Activated effector memory CD4-positive, alpha-beta T cell treated with Interleukin-2 at 50 U/mL for 16 hours (primary cell): ENCODE results near the gene AKAP17A.
"Not testable (repeated sequence)": the region's sequence is repeated elsewhere in the genome, so short reads cannot be mapped to it uniquely, and the experiment has no call there.

Experiments used
- DNase-seq: peaks from one replicate; pipeline ENCODE4 v3.0.0-alpha.2; 2020

Gene AKAP17A

GRCh38 chrX:1609311-1609710 is 17.9 kb downstream of the AKAP17A start:
- no peak for DNase-seq

GRCh38 chrX:1609762-1610161 is 18.4 kb downstream of the AKAP17A start:
- no peak for DNase-seq

- no peak for DNase-seq
Measured at GRCh38 chrX:1610166-1610565, 18.8 kb downstream of the AKAP17A start.

DNA sequence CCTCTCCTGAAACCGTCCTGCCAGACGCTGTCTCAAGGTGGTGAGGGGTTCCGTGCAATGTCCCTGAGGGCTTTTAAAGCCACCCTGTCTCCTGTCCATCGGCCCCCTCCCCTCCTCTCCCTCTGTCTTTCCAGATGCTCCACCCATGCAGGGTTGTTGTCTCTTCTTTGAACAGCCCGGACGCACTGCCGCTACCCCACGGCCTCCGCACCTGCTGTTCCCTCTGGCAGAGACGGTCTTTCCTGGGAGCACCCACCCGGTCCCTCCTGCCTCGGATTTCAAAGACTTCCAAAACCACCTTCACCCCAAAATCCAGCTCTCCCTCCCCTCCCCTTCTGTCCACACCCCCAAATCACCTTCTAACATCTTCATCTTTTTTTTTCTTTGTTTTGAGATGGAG is 19.3 kb downstream of the AKAP17A start:
- DNase-seq = no peak

GRCh38 chrX:1612641-1613286 is 21.4 kb downstream of the AKAP17A start:
- no peak for DNase-seq

DNA sequence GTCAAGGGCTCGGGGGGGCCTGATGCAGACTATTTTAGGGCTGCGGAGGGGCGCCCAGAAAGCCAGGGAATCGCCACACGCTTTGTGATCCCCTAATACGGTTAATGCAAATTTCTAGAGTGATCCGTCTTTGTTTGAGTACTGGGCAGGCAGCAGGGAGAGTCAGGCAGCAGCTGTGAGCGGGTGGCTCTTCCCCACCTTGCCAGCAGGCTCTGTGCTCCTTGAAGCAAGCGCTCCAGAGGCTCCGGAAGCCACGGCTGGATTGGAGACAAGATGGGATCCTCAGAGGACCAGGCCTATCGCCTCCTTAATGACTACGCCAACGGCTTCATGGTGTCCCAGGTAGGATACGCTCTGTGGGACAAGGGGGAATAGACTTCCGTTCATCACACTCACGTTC is 23.5 kb downstream of the AKAP17A start, which contains the start of gene ASMT:
TSS of gene ASMT (plus strand) at position 133 of the 400 bp plus-strand sequence. CDS start at position 274, 141 bp downstream.
- DNase-seq = no peak

GRCh38 chrX:1618689-1619088 is 27.3 kb downstream of the AKAP17A start:
- no peak for DNase-seq

DNA sequence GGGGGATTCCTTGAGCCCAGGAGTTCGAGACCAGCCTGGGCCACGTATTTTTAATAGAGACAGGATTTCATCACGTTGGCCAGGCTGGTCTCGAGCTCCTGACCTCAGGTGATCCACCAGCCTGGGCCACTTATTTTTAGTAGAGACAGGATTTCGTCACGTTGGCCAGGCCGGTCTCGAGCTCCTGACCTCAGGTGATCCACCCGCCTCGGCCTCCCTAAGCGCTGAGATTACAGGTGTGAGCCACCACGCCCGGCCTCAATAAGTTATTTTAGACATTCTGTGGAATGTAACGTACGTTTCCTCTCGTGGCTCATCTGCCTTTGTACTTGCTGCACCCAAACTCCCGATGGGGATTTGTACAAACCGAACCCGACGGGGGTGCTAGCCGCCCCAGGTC is 32.3 kb downstream of the AKAP17A start:
- DNase-seq = no peak

GRCh38 chrX:1624158-1624860 is 32.9 kb downstream of the AKAP17A start:
- not testable (repeated sequence) for DNase-seq

DNA sequence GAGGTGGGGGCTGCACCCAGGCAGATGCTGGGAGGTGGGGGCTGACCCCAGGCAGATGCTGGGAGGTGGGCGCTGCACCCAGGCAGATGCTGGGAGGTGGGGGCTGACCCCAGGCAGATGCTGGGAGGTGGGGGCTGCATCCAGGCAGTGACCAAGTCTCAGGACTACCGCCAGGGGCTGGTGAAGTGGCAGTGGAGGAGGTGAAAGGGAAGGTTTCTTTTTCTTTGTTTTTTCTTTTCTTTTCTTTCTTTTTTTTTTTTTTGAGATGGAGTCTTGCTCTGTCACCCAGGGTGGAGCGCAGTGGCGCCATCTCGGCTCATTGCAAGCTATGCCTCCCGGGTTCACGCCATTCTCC is 33.4 kb downstream of the AKAP17A start:
- DNase-seq = not testable (repeated sequence)

DNA sequence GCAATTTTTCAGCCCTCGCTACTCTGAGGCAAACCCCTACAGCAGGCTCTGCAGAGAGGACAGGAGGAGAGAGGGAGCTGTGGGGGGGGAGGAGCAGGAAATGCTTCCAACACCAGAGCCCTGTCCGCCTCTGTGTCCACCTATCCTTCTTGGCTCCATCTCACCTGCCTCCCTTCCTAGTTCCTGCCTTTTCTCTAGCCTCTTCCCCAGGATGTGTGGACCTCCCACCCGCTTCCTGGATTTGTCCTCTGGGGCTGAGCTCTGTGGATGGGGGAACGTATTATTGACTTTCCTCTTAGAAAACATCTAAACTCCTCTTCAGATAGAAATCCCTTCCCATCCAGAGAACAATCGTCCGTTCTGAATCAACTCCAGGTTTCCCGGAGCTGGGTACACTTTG is 37.8 kb downstream of the AKAP17A start:
- DNase-seq = no peak

DNA sequence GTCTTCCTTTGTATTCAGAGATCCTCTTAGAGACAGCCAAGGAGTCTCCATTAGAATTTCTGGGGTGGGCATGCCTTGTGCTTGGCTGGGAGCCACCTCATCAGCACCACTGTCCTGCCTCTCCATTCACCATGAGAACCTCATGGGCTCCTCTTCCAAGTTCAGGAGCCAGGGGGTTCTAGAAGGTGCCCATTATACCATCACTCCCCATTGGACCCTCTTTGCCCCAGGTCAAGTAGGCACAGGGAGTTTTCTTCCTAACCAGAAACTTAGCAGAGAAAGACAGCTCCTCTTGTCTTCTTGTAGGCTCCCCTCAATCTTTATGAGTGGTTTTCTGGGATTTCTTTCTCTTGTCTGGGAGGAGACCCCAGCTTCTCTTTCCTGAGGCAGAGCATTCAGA is 54.6 kb downstream of the AKAP17A start:
- no peak for DNase-seq

DNA sequence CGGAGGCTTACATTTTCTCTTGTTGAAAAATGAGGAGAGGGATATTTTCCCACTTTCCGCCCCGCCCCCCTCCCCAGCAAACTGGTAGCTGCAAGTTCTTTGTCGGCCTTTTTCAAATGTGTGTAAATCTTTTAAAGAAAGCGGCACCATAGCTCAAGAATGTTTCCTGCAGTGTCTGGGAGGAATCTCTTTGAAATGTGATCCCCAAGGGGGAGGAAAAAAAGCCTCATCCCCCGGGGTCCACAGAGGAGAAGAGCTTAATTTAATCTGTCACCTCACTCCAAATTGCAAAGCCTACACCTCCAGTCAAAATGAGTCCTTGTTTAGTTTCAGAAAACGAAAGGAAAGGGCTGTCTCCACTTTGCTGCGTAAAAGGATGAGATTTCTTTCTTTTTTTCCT is 58.2 kb downstream of the AKAP17A start:
- no peak for DNase-seq
